GM19351 (cell line): ENCODE data around the gene LYSET.
"Not testable (repeated sequence)": the region's sequence is repeated elsewhere in the genome, so short reads cannot be mapped to it uniquely, and the experiment has no call there.

Experiments used
- ATAC-seq: cut with Tn5 transposase; IDR thresholded peaks from one replicate; pipeline ENCODE4 v1.9.1; 2021; ENCODE audit warnings: mild to moderate bottlenecking, moderate library complexity; ENCODE audit not compliant: unreplicated experiment

LYSET gene

DNA sequence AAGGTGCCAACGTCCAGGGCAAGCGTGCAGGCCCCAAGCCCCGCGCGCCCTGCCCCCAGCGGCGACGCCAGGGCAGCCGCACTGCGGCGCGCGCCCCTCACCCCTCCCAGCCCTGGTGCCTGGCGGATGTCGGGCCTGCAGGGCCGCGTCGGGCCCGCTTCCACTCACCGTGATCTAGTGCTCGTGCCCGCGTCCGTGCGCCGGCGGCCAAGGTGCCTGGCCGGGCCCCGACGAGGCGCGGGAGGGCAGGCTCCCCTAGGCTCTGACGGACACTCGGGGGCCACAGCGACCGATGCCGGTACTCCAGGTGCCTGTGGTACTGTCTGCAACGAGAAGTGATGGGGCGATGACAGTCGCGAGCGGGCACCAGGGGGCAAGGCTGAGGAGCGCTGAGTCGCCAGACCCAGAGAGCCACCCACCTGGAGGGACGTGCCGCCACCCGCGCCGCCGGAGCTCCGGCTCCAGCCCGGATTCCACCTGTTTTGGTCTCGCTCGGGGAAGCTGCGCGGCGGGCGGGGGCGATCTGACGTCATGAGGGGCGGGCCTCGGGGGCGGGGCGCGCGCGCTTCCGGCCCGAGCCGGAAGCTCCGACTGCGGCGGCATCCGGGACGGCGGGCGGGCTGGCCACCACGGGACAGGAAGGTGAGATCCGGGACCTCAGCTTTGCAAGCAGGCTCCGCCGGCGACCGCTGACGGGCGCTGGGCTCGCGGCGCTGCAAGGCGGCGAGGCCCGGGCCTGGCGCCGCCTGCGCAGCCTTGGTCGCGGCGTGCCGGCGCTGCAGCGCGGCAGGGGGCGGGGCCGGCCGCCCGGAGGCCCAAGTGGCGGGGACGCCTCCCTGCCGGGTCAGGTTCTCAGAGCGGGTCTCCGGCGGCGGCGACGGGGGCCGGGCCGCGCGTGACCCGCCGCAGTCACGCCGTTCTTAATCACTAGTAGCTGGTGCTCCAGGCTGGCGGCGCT is at the start of gene LYSET, which contains the start of gene MOAP1:
Gene LYSET, plus strand, starts transcription at position 927 of the 958 bp plus-strand sequence. CDS start 89 bp downstream, outside the sequence.
Gene MOAP1, minus strand, starts transcription at position 507 of the 958 bp plus-strand sequence. CDS start 655 bp downstream, outside the sequence.
- peak; percentile 82 for ATAC-seq

- ATAC-seq: no peak
These were observed 49.7 kb upstream of the LYSET start for GRCh38 chr14:93135399-93135798.

- ATAC-seq: no peak
These were observed 49.1 kb upstream of the LYSET start for GRCh38 chr14:93136009-93136408.

- ATAC-seq: not testable (repeated sequence)
These were observed 48.6 kb upstream of the LYSET start for GRCh38 chr14:93136508-93136907.

GRCh38 chr14:93137864-93138263 is 47.3 kb upstream of the LYSET start:
- no peak for ATAC-seq

- no peak for ATAC-seq
These were observed 42.1 kb upstream of the LYSET start for GRCh38 chr14:93142854-93143652.

DNA sequence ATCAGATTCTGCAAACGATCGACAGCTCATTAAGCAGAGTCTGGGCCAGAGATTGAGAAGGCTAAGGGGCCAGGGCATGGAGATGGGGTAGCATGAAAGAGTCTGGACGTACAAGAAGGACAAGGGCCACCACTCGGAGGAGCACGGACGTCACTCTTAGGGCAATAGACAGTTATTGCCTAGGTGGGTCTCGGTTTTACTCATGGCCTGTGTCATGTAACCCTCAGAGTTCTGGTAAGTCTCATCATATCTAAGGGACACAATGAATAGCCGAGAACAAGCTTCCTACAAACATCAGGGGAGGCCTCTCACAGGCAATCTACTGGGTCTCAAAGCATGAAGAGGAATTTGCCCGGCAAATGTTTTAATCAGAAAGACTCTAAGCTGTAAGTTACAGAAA is 39.0 kb upstream of the LYSET start:
- peak; percentile 87 for ATAC-seq

DNA sequence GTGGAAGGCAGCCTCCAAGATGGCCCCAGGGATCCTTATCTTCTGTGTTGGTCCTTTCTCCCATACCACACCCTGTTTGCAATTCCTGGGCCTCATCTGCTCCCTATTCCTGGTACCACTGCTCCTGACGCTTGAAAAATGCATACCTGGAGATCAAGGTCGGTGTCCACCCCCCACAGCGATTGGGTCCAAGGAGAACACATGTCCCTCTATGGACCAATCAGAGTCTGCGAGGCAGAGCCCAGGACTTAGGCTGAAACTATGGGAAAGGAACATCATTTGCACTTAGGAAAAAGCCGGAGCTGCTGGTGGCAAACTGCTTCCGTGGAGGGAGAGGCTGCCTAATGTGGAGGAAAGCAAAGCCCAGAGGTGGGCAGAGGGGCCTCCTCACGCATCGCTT is 36.1 kb upstream of the LYSET start:
- ATAC-seq: no peak

DNA sequence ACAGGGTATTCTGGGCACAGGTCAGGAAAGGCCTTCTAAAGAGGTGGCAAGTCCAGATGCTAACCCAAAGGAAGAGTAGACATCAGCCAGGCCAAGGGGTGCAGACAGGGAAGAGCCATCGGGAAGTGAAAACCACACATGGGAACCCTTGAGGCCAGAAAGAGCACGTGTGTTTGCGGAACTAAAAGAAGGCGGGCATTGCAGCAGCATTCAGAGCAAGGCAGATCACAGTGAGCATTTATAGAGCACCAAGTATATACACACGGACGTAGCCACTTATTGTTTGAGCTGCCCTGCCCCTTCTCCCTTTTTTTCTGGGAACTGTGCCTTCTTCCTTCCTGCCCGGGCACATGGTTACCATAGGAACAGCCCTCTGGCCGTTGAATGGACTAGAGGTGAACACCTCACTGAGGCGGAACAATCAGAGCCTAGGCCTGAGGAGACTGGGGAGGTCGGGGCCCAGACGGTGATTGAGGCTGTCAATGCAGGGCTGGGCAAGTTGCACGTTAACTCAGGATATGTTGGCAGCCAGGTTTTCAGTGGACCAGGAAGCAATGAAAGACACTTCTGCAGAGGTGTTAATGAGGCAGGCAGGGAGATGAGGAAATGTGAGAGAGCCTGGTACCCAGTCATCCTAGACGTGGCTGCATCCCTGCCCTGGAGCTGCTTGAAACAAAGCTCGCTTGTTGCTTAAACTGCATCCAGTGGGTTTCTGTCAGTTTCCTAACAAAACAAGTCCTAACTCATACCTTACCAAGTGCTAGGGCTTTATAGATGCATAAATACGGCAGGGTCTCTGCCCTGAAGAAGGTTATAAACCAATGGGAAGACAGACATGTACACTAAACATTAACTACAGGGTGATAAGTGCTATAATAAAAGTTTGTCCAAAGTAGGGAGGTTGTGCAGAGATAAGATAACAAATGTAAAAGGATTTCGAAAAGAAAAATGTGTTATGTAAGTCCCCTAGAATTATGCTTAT is 34.6 kb upstream of the LYSET start:
- no peak for ATAC-seq

DNA sequence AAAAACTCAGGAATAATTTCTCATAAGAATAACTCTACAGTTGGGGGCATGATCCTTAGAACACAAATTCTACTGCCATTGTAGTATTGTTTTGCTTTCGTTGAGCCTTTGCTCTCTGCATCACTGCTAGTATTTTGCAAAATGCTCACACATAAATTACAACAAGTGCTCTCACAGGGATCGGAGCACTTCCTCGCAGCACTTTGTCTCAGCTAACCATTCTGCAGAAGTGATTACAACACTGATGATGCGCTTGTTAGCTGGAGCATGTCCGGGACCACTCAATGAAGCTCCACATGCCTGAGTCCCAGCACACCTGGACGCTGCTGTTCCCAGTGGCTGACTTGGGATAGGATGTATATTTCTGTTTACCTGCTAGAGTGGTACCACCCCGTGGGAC is 32.0 kb upstream of the LYSET start:
- ATAC-seq: no peak

- ATAC-seq: no peak
These were observed 29.4 kb upstream of the LYSET start for GRCh38 chr14:93155667-93156066.

GRCh38 chr14:93156693-93157369 is 28.3 kb upstream of the LYSET start:
- ATAC-seq: no peak

GRCh38 chr14:93158349-93158748 is 26.8 kb upstream of the LYSET start:
- ATAC-seq: not testable (repeated sequence)

DNA sequence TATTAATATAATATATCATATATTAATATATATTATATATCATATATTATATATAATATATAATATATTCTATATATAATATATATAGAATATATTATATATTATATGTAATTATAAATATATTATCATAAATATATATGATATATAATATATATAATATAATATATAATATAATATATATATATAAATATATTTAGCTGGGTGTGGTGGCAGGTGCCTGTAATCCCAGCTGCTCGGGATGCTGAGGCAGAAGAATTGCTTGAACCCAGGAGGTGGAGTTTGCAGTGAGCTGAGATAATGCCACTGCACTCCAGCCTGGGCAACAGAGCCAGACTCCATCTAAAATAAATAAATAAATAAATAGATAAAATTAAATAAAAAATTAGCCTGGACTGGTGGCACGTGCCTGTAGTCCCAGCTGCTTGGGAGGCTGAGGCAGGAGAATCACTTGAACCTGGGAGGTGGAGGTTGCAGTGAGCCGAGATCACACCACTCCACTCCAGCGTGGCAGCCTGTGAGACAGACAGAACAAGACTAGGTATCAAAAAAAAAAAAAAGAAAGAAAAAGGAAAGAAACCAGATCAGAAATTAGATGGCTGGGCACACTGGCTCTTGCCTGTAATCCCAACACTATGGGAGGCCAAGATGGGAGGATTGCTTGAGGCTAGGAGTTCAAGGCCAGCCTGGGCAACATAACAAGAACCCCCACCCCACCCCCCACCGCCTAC is 25.3 kb upstream of the LYSET start:
- ATAC-seq: not testable (repeated sequence)

- no peak for ATAC-seq
These were observed 24.7 kb upstream of the LYSET start for GRCh38 chr14:93160353-93160801.

DNA sequence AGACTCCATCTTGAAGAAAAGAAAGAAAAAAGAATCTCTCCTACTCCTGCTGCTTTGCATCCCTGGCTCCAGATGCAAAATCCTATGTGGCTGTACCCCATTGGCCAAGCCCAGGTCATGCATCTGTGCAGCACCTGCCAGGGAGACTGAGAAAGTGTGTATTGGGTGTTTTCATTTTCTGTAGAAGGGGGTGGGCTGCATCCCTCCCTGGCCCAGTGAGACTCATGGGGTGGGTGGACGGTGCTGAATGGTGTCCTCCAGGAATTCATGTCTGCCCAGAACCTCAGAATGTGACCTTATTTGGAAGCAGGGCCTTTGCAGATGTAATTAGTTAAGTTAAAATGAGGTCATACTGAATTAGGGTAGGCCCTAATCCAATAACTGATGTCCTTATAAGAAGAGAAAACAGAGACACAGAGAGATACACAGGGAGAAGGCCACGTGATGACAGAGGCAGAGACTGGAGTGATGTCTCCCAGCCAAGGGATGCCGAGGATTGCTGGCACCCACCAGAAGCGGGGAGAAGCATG is 23.6 kb upstream of the LYSET start:
- ATAC-seq: no peak

- no peak for ATAC-seq
These were observed 21.6 kb upstream of the LYSET start for GRCh38 chr14:93163564-93163963.
